HG03571 (cell line): ENCODE results near the gene SEH1L.
"Not testable (repeated sequence)": the region's sequence is repeated elsewhere in the genome, so short reads cannot be mapped to it uniquely, and the experiment has no call there.

ENCODE experiments used
- ATAC-seq: cut with Tn5 transposase; IDR thresholded peaks from one replicate; pipeline ENCODE4 v1.9.1; 2021; ENCODE audit not compliant: unreplicated experiment

SEH1L gene

GRCh38 chr18:12947285-12948049 lies at the start of gene SEH1L:
Gene SEH1L, plus strand, starts transcription at chr18:12948011. Its CDS starts 111 bp downstream, at chr18:12948122.
- ATAC-seq = peak; percentile 74

GRCh38 chr18:12901208-12901607 lies 46.6 kb upstream of the SEH1L start:
- ATAC-seq = not testable (repeated sequence)

- ATAC-seq = no peak
Measured at GRCh38 chr18:12904012-12904516, 43.7 kb upstream of the SEH1L start.

GRCh38 chr18:12906119-12906518 lies 41.7 kb upstream of the SEH1L start:
- ATAC-seq = no peak

- ATAC-seq = no peak
Measured at GRCh38 chr18:12906773-12907172, 41.0 kb upstream of the SEH1L start.

GRCh38 chr18:12907258-12907925 lies 40.4 kb upstream of the SEH1L start:
- ATAC-seq = no peak

- ATAC-seq = no peak
Measured at GRCh38 chr18:12908706-12909105, 39.1 kb upstream of the SEH1L start.

- ATAC-seq = no peak
Measured at GRCh38 chr18:12911025-12911928, 36.5 kb upstream of the SEH1L start.

GRCh38 chr18:12911929-12912703 lies 35.7 kb upstream of the SEH1L start:
- ATAC-seq = no peak

GRCh38 chr18:12921178-12921577 lies 26.6 kb upstream of the SEH1L start:
- ATAC-seq = no peak

GRCh38 chr18:12922266-12922665 lies 25.5 kb upstream of the SEH1L start:
- no peak for ATAC-seq

GRCh38 chr18:12924616-12925015 lies 23.2 kb upstream of the SEH1L start:
- no peak for ATAC-seq

GRCh38 chr18:12928206-12928605 lies 19.6 kb upstream of the SEH1L start:
- no peak for ATAC-seq

- no peak for ATAC-seq
Measured at GRCh38 chr18:12928641-12929040, 19.2 kb upstream of the SEH1L start.

GRCh38 chr18:12929477-12930083 lies 18.2 kb upstream of the SEH1L start:
- no peak for ATAC-seq

- no peak for ATAC-seq
Measured at GRCh38 chr18:12930376-12930775, 17.4 kb upstream of the SEH1L start.

GRCh38 chr18:12930908-12931307 lies 16.9 kb upstream of the SEH1L start:
- ATAC-seq = no peak

- no peak for ATAC-seq
Measured at GRCh38 chr18:12933327-12933726, 14.5 kb upstream of the SEH1L start.

GRCh38 chr18:12934454-12935071 lies 13.2 kb upstream of the SEH1L start:
- no peak for ATAC-seq

GRCh38 chr18:12939162-12939561 lies 8.6 kb upstream of the SEH1L start:
- ATAC-seq = no peak
